ENCODE results near the gene CHD6.

Gene CHD6

GRCh38 chr20:41412324-41413120 lies 205.7 kb downstream of the CHD6 start:
- H3K9me3 ChIP-seq (ENCODE audit: low read length): no peaks in the 10 kb centered on the region
- no peak overlapping the region for H3K27ac ChIP-seq (ENCODE audit: low read depth, low read length, poor library complexity, severe bottlenecking)
- no peaks in the 10 kb centered on the region for H3K9me2 ChIP-seq (ENCODE audit: low read depth, low read length)
- H3K4me3 ChIP-seq (ENCODE audit: low read depth, low read length, poor library complexity, severe bottlenecking): no peak overlapping the region
- peaks cover 67% of the 10 kb centered on the region; the same call in 1 of the 2 replicates for H3K36me3 ChIP-seq (ENCODE audit: insufficient read depth, low read length)
- no peak overlapping the region for H3K4me2 ChIP-seq (ENCODE audit: low read length)
- H3K27me3 ChIP-seq (ENCODE audit: insufficient read depth, low read length): no peaks in the 10 kb centered on the region
- no peak for TF ChIP-seq CTCF (IDR thresholded peaks at IDR 0.05; ENCODE audit: low read length)
- TF ChIP-seq EZH2 (IDR thresholded peaks at IDR 0.05; ENCODE audit: borderline replicate concordance, low read length): no peak
- H3K9ac ChIP-seq (ENCODE audit: low read length): no peak overlapping the region
- no peaks in the 10 kb centered on the region for H3K4me1 ChIP-seq (ENCODE audit: insufficient read depth, low read length, severe bottlenecking)
- no peaks in the 10 kb centered on the region for H3K79me2 ChIP-seq (ENCODE audit: insufficient read depth, low read length)
- no peaks in the 10 kb centered on the region for H4K20me1 ChIP-seq (ENCODE audit: insufficient read depth, low read length)
- H3F3A ChIP-seq (ENCODE audit: insufficient read depth, low read length): 0 out of 2 replicates have a peak, but pooled peaks cover 4% of the 10 kb centered on the region
- no peak overlapping the region for H2AFZ ChIP-seq (ENCODE audit: low read length)

GRCh38 chr20:41411391-41411847 lies 206.8 kb downstream of the CHD6 start:
- no peaks in the 10 kb centered on the region for H3K9me3 ChIP-seq (ENCODE audit: low read length)
- H2AFZ ChIP-seq (ENCODE audit: low read length): no peak overlapping the region
- H3K27ac ChIP-seq (ENCODE audit: low read depth, low read length, poor library complexity, severe bottlenecking): no peak overlapping the region
- H3K79me2 ChIP-seq (ENCODE audit: insufficient read depth, low read length): no peaks in the 10 kb centered on the region
- H3K27me3 ChIP-seq (ENCODE audit: insufficient read depth, low read length): no peaks in the 10 kb centered on the region
- no peak overlapping the region for H3K4me2 ChIP-seq (ENCODE audit: low read length)
- H3K4me1 ChIP-seq (ENCODE audit: insufficient read depth, low read length, severe bottlenecking): no peaks in the 10 kb centered on the region
- H4K20me1 ChIP-seq (ENCODE audit: insufficient read depth, low read length): no peaks in the 10 kb centered on the region
- H3K9ac ChIP-seq (ENCODE audit: low read length): no peak overlapping the region
- H3K9me2 ChIP-seq (ENCODE audit: low read depth, low read length): no peaks in the 10 kb centered on the region
- no peak overlapping the region for H3K4me3 ChIP-seq (ENCODE audit: low read depth, low read length, poor library complexity, severe bottlenecking)
- H3F3A ChIP-seq (ENCODE audit: insufficient read depth, low read length): 0 out of 2 replicates have a peak, but pooled peaks cover 4% of the 10 kb centered on the region
- H3K36me3 ChIP-seq (ENCODE audit: insufficient read depth, low read length): peaks cover 69% of the 10 kb centered on the region; the same call in 1 of the 2 replicates
- TF ChIP-seq EZH2 (IDR thresholded peaks at IDR 0.05; ENCODE audit: borderline replicate concordance, low read length) (no peak), CTCF (IDR thresholded peaks at IDR 0.05; ENCODE audit: low read length) (peak; percentile 54)

- Histone ChIP-seq H3K27ac (ENCODE audit: low read depth, low read length, poor library complexity, severe bottlenecking) (no peak overlapping the region), H2AFZ (ENCODE audit: low read length) (no peak overlapping the region), H3K79me2 (ENCODE audit: insufficient read depth, low read length) (no peaks in the 10 kb centered on the region), H3F3A (ENCODE audit: insufficient read depth, low read length) (0 out of 2 replicates have a peak, but pooled peaks cover 4% of the 10 kb centered on the region), H4K20me1 (ENCODE audit: insufficient read depth, low read length) (no peaks in the 10 kb centered on the region), H3K36me3 (ENCODE audit: insufficient read depth, low read length) (peaks cover 71% of the 10 kb centered on the region; the same call in 1 of the 2 replicates), H3K4me2 (ENCODE audit: low read length) (no peak overlapping the region), H3K27me3 (ENCODE audit: insufficient read depth, low read length) (no peaks in the 10 kb centered on the region), H3K4me1 (ENCODE audit: insufficient read depth, low read length, severe bottlenecking) (no peaks in the 10 kb centered on the region), H3K4me3 (ENCODE audit: low read depth, low read length, poor library complexity, severe bottlenecking) (no peak overlapping the region), H3K9me2 (ENCODE audit: low read depth, low read length) (no peaks in the 10 kb centered on the region), H3K9me3 (ENCODE audit: low read length) (no peaks in the 10 kb centered on the region), H3K9ac (ENCODE audit: low read length) (no peak overlapping the region)
- no peak for TF ChIP-seq EZH2 (IDR thresholded peaks at IDR 0.05; ENCODE audit: borderline replicate concordance, low read length)
Observed at GRCh38 chr20:41408986-41409385, 209.2 kb downstream of the CHD6 start.

Measured in OCI-LY1 (cell line).